MCF 10A (cell line): Measurements from ENCODE around the gene DCN. TPM values are rescaled to one million over a fixed set of nuclear protein-coding genes. Genes with fewer than 3 reads are reported as not detected.

ENCODE experiments used
- BruUV-seq: library from RNA; stranded (reverse); fragments of 400-500 nt; replicated peaks from 2 replicates; lab custom pipeline; 2021; lab: Mats Ljungman, UMichigan
- CTCF ChIA-PET: fragments of 300-600 bp; sonication (Branson Sonifier 250); formaldehyde crosslinking; extraction: SDS; loops from one replicate; lab custom pipeline; 2021; ENCODE audit warnings: antibody characterized with exemption, inconsistent platforms; lab: Yijun Ruan, JAX
- POLR2A ChIA-PET: fragments of 300-600, 350-650 bp; sonication (Branson Sonifier 250); formaldehyde crosslinking; extraction: SDS; loops from one replicate; lab custom pipeline; 2020; ENCODE audit warnings: antibody characterized with exemption, inconsistent platforms; lab: Yijun Ruan, JAX
- DNase-seq: peaks from one replicate; pipeline ENCODE4 v3.0.0-alpha.2; 2018; ENCODE audit not compliant: unreplicated experiment
- H3K27ac Mint-ChIP-seq: one replicate; pipeline ENCODE4 v1.8.0; 2022; ENCODE audit warnings: mild to moderate bottlenecking, low read depth, mixed read lengths; ENCODE audit not compliant: unreplicated experiment
- H3K27me3 Mint-ChIP-seq: one replicate; pipeline ENCODE4 v1.8.0; 2022; ENCODE audit warnings: mixed read lengths; ENCODE audit not compliant: insufficient read depth, unreplicated experiment
- H3K36me3 Mint-ChIP-seq: one replicate; pipeline ENCODE4 v1.8.0; 2022; ENCODE audit warnings: mild to moderate bottlenecking, moderate library complexity, mixed read lengths; ENCODE audit not compliant: insufficient read depth, unreplicated experiment
- H3K4me1 Mint-ChIP-seq: one replicate; pipeline ENCODE4 v1.8.0; 2022; ENCODE audit warnings: mixed read lengths; ENCODE audit not compliant: insufficient read depth, unreplicated experiment
- H3K4me3 Mint-ChIP-seq: one replicate; pipeline ENCODE4 v1.8.0; 2022; ENCODE audit warnings: mild to moderate bottlenecking, moderate library complexity, mixed read lengths; ENCODE audit not compliant: unreplicated experiment
- H3K9me3 Mint-ChIP-seq: one replicate; pipeline ENCODE4 v1.8.0; 2022; ENCODE audit warnings: mixed read lengths; ENCODE audit not compliant: unreplicated experiment
- intact Hi-C: fragments of 100-400 bp; cut with micrococcal nuclease; formaldehyde crosslinking; loops from 2 replicates; pipeline ENCODE4 v1.14.1; 2022
- total RNA-seq: library from RNA; stranded (reverse); gene quantifications from 2 replicates; pipeline ENCODE4 v1.2.3, GENCODE V29; 2022
- TF ChIP-seq, protein P1 (sequence below): fragments of 200-600 bp; IDR thresholded peaks from one replicate; pipeline ENCODE4 v1.8.0; 2022; ENCODE audit warnings: antibody characterized with exemption, mild to moderate bottlenecking; ENCODE audit not compliant: unreplicated experiment

DCN gene
- total RNA-seq, 1 experiment from 2014 or later, result 46.5 TPM

DNA sequence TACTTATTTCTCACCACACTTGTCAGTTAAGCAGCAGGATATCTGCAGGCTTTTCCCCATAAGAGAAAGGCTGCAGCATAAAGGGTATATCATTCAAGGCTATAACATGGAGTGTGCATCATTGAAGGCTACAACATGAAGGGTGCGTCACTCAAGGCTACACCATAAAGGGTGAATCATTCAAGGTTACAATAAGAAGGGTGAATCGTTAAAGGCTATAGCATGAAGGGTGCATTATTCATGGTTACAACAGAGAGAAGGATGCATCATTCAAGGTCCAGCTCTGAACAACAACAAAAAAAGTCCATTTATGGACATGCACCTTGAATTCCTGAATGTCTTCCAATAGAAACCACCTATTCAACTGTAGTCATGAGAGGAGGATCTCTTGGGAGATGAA lies 38.6 kb downstream of the DCN start:
- BruUV-seq, result no TSS peak
- Mint-ChIP-seq H3K4me3 (no peak overlapping the region), H3K27me3 (peaks cover 39% of the 10 kb centered on the region), H3K27ac (no peak overlapping the region), H3K9me3 (no peaks in the 10 kb centered on the region), H3K36me3 (peaks cover 11% of the 10 kb centered on the region), H3K4me1 (peaks cover 10% of the 10 kb centered on the region)
- ChIA-PET POLR2A (no interaction called here), CTCF (no interaction called here)
- intact Hi-C loops, result no loop called here
- TF ChIP-seq, protein P1, sequence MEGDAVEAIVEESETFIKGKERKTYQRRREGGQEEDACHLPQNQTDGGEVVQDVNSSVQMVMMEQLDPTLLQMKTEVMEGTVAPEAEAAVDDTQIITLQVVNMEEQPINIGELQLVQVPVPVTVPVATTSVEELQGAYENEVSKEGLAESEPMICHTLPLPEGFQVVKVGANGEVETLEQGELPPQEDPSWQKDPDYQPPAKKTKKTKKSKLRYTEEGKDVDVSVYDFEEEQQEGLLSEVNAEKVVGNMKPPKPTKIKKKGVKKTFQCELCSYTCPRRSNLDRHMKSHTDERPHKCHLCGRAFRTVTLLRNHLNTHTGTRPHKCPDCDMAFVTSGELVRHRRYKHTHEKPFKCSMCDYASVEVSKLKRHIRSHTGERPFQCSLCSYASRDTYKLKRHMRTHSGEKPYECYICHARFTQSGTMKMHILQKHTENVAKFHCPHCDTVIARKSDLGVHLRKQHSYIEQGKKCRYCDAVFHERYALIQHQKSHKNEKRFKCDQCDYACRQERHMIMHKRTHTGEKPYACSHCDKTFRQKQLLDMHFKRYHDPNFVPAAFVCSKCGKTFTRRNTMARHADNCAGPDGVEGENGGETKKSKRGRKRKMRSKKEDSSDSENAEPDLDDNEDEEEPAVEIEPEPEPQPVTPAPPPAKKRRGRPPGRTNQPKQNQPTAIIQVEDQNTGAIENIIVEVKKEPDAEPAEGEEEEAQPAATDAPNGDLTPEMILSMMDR, result no peak
- DNase-seq, result peak; percentile 69

DNA sequence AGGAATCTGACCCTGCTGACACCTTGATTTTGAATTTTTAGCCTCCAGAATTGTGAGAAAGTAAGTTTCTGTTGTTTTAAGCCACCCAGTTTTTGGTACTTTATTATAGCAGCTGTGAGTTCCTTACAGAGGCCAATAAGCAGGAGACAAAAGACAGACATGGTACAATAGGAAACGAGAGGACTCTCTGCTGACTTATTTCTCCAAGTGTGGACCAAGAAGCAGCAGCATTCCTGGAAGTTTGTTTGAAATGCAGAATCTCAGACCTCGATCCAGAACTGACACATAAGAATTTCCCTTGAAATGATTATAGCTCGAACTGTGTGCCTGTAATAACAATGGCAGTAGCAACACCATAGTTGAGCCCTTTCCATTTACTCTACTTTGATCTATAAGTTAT lies 39.4 kb downstream of the DCN start:
- H3K27ac Mint-ChIP-seq, result no peak overlapping the region
- intact Hi-C loops, result no loop called here
- no peak for DNase-seq
- no peak overlapping the region for H3K4me3 Mint-ChIP-seq
- no peaks in the 10 kb centered on the region for H3K9me3 Mint-ChIP-seq
- TF ChIP-seq, protein P1, result no peak
- CTCF ChIA-PET, result no interaction called here
- peaks cover 10% of the 10 kb centered on the region for H3K4me1 Mint-ChIP-seq
- POLR2A ChIA-PET, result no interaction called here
- peaks cover 11% of the 10 kb centered on the region for H3K36me3 Mint-ChIP-seq
- BruUV-seq, result no TSS peak
- peaks cover 39% of the 10 kb centered on the region for H3K27me3 Mint-ChIP-seq

DNA sequence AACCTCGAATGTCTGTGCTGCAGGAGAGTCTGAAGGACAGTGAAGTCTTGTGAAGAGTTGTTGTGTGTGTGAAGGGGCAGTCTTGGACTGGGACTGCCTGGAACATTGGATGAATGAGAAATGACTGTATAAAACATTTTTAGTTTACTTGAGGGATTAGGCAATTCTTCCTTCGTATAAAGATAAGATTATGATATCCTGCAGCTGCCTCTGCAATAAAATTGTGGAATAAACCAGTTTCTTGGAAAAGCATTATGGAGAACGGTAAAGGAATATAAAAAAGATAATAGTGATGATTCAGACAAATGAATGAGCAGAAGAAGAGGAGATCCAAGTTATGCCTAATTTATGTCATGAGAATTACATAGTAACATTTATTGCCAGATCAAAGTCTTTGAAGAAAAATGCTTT lies 40.4 kb downstream of the DCN start:
- H3K4me3 Mint-ChIP-seq, result no peak overlapping the region
- peaks cover 10% of the 10 kb centered on the region for H3K4me1 Mint-ChIP-seq
- CTCF ChIA-PET, result no interaction called here
- no TSS peak for BruUV-seq
- POLR2A ChIA-PET, result no interaction called here
- TF ChIP-seq, protein P1, result no peak
- peaks cover 45% of the 10 kb centered on the region for H3K27me3 Mint-ChIP-seq
- H3K27ac Mint-ChIP-seq, result no peak overlapping the region
- no peaks in the 10 kb centered on the region for H3K9me3 Mint-ChIP-seq
- DNase-seq, result no peak
- H3K36me3 Mint-ChIP-seq, result peaks cover 11% of the 10 kb centered on the region
- intact Hi-C loops, result no loop called here

DNA sequence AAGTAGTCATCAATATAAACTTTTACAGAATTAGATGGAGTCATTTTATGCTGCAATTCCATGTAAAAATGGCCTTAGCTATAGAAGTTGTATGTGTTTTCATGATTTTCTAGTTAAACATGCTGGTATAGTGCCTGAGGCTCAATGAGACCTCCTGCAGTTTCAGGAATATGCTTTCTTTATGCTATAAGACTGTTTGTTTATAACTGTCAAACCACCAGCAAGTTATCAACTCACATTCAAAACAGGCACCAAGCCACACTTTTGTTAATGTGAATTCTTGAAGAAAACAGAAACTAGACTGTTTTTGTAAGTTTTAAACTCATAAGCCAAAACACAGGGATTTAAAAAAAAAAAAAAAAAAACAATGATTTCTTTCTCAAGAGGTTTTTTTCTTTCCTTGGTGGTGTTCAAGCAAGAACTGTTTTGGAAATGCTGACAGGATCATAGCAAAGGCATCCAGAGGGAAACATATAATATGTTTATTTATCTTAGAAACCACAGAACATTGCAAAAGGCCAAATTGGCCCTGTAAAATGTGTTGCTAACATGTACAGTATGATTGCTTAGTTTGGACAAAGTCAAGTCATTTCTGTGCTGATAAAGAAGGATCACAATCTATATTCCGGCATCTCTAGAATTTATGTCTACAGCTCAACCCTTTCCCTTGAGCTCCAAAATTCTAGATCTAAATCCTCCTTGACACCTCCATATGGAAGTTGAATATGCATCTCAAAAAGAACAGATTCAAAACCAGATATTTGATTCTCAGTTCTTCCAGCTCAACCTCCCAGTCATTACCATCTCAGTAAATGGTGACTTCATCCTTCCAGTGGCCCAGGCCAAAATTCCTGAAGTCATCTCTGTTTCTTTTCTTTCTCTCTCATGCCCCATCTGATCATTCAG lies 42.3 kb downstream of the DCN start:
- H3K4me1 Mint-ChIP-seq, result peaks cover 10% of the 10 kb centered on the region
- POLR2A ChIA-PET, result no interaction called here
- CTCF ChIA-PET, result interaction anchor here (0.6 to 1.1 kb wide), 2 partner anchors 29 to 40 kb away, joined by 3 read pairs; partner anchors contain the start of gene LUM
- TF ChIP-seq, protein P1, result no peak
- H3K27ac Mint-ChIP-seq, result no peak overlapping the region
- intact Hi-C loops, result no loop called here
- no TSS peak for BruUV-seq
- no peak overlapping the region for H3K4me3 Mint-ChIP-seq
- peaks cover 11% of the 10 kb centered on the region for H3K36me3 Mint-ChIP-seq
- peak; percentile 72 for DNase-seq
- no peaks in the 10 kb centered on the region for H3K9me3 Mint-ChIP-seq
- peaks cover 44% of the 10 kb centered on the region for H3K27me3 Mint-ChIP-seq
